OCI-LY7 (cell line): Measurements from ENCODE around the gene RARS2.

ENCODE experiments used
- EZH2phosphoT487 ChIP-seq: fragments of 200-600 bp; sonication (generic); IDR thresholded peaks from 2 replicates; pipeline ENCODE4 v1.6.1; 2018; ENCODE audit warnings: low read depth, borderline replicate concordance, mild to moderate bottlenecking, mixed run types, antibody characterized with exemption, low read length, moderate library complexity, mixed read lengths
- TF ChIP-seq, protein P1 (sequence below): fragments of 200-600 bp; sonication (generic); conservative IDR thresholded peaks from 2 replicates; pipeline ENCODE4 v1.5.1; 2014; ENCODE audit warnings: mild to moderate bottlenecking, antibody characterized with exemption, low read length, moderate library complexity, mixed read lengths

- TF ChIP-seq, protein P1, sequence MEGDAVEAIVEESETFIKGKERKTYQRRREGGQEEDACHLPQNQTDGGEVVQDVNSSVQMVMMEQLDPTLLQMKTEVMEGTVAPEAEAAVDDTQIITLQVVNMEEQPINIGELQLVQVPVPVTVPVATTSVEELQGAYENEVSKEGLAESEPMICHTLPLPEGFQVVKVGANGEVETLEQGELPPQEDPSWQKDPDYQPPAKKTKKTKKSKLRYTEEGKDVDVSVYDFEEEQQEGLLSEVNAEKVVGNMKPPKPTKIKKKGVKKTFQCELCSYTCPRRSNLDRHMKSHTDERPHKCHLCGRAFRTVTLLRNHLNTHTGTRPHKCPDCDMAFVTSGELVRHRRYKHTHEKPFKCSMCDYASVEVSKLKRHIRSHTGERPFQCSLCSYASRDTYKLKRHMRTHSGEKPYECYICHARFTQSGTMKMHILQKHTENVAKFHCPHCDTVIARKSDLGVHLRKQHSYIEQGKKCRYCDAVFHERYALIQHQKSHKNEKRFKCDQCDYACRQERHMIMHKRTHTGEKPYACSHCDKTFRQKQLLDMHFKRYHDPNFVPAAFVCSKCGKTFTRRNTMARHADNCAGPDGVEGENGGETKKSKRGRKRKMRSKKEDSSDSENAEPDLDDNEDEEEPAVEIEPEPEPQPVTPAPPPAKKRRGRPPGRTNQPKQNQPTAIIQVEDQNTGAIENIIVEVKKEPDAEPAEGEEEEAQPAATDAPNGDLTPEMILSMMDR = no peak
- no peak for TF ChIP-seq EZH2phosphoT487
These were observed 87.8 kb downstream of the RARS2 start for GRCh38 chr6:87501809-87502572.
